Muscle of arm (tissue), 12 donors: ENCODE data around the gene HMGB3. TPM values are rescaled to one million over a fixed set of nuclear protein-coding genes. Genes with fewer than 3 reads are reported as not detected.
"Not testable (repeated sequence)": the region's sequence is repeated elsewhere in the genome, so short reads cannot be mapped to it uniquely, and the experiment has no call there.

Experiments
- DNase-seq: peaks from one replicate; pipeline ENCODE4 v3.0.0-alpha.2; 2013
- polyA plus RNA-seq, 12 donors: library from polyadenylated mRNA; unstranded; fragments of 120-200 nt; gene quantifications; one replicate each; pipeline ENCODE4 v1.2.1, GENCODE V29; 2013; ENCODE audit not compliant: insufficient read length in 12 of 12

HMGB3 gene
- polyA plus RNA-seq, 12 donors: 44.8 to 86.8 (median 66.1) TPM; not detected in 1

DNA sequence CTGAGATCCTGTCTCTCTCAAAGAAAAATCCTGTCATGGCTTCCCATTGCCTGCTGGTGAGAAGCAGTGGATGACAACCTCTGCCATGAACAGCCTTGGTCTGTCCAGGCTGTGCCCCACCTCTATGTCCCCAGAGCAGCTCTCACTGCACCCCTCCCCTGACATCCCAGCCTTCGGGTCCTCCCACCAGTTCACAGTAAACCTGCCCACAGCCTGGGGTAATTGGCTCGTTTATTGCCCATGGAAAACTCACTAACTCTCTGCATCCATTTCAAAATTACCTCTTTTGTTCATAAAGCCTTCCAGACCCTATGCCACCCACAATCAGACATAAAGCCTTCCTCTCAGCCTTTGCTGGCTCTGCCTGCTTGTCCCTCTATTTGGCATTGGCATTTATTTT is 10.7 kb upstream of the HMGB3 start:
- no peak for DNase-seq

DNA sequence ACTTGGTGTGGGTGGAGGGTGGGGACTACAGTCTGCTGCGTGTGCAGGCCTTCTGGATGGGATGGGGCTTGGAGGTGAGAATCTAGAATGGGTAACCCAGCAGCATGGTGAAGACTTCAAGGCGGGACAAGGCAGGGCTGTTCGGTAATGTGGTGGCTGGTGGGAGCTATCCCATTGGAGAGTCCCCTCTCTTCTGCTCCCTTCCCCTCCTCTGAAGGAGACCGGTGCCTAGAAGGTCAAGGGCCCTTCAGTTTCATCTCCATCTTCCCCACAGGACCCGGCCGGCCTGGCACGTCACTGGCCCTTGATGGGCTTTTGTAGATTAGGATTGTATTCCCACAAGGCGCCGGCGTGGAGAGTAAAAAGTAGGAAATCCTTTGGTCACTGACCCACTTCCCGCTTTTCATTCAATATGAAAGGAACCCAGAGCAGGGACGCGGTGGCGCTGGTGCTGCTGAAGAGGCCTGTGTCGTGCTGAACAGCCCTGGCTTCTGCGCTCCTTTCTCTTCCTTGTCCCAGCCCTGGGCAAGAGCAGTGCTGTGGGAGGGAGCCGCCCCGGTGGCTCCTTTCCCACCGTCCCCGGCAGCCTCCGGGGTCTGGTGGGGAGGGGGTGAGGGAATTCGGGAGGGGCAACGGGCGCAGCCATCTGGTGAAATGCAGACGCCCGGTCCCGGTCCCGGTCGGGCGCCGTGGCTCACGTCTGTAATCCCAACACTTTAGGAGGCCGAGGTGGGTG is 7.3 kb upstream of the HMGB3 start:
- DNase-seq: no peak

- no peak for DNase-seq
Observed at GRCh38 chrX:150977411-150978162, 5.5 kb upstream of the HMGB3 start.

DNA sequence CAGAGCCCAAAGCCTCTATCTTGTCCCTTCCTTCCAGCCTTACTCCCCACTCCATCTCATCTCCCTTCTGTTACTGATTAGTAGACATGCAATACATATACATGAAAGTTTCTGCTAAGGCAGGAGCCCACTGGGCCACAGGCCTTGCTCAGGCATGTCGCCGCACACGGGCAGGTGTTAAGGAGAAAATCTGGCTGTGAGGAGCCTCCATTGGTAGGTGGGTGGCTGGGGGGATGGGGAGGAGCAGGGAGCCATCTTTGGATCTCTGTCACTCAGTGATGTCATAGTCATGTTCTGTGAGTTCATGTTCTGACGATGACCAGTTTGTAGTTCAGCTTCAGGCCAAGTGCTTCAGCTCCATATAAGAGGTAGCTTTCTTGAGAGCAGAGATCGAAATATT is 2.9 kb upstream of the HMGB3 start:
- no peak for DNase-seq

- no peak for DNase-seq
Observed at GRCh38 chrX:150980711-150981110, 2.4 kb upstream of the HMGB3 start.

- DNase-seq: no peak
Observed at GRCh38 chrX:150982235-150982787, 824 bp upstream of the HMGB3 start.

GRCh38 chrX:150983521-150984168 is 510 bp downstream of the HMGB3 start:
- no peak for DNase-seq

GRCh38 chrX:150984169-150984824 is 1.2 kb downstream of the HMGB3 start:
- no peak for DNase-seq

DNA sequence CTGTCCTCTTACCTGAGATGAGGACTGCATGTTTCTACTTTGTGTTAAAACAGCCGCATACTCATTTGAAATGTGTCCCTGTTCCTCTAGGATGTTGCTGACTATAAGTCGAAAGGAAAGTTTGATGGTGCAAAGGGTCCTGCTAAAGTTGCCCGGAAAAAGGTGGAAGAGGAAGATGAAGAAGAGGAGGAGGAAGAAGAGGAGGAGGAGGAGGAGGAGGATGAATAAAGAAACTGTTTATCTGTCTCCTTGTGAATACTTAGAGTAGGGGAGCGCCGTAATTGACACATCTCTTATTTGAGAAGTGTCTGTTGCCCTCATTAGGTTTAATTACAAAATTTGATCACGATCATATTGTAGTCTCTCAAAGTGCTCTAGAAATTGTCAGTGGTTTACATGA is 4.6 kb downstream of the HMGB3 start:
- not testable (repeated sequence) for DNase-seq

- DNase-seq: no peak
Observed at GRCh38 chrX:150989420-150989819, 6.3 kb downstream of the HMGB3 start.

GRCh38 chrX:150990910-150991309 is 7.8 kb downstream of the HMGB3 start:
- DNase-seq: no peak

GRCh38 chrX:151000861-151001331 is 17.8 kb downstream of the HMGB3 start:
- DNase-seq: no peak

GRCh38 chrX:151004085-151004484 is 20.9 kb downstream of the HMGB3 start:
- DNase-seq: no peak

GRCh38 chrX:151006410-151007109 is 23.4 kb downstream of the HMGB3 start:
- DNase-seq: no peak

GRCh38 chrX:151009582-151009981 is 26.4 kb downstream of the HMGB3 start:
- DNase-seq: no peak

DNA sequence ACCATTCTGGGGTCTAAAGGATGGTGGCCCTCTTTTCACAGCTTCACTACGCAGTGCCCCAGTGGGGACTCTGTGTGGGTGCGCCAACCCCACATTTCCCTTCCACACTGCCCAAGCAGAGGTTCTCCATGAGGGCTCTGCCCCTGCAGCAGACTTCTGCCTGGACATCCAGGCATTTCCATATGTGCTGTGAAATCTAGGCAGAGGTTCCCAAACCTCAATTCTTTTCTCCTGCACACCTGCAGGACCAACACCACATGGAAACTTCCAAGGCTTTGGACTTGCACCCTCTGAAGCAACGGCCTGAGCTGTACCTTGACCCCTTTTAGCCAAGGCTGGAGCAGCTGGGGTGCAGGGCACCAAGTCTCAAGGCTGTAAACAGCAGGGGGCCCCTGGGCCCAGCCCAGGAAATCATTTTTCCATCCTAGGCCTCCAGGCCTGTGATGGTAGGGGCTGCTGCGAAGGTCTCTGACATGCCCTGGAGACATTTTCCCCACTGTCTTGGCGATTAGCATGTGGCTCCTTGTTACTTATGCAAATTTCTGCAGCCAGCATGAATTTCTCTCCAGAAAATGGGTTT is 30.1 kb downstream of the HMGB3 start:
- DNase-seq: no peak

GRCh38 chrX:151015684-151016083 is 32.5 kb downstream of the HMGB3 start:
- no peak for DNase-seq

DNA sequence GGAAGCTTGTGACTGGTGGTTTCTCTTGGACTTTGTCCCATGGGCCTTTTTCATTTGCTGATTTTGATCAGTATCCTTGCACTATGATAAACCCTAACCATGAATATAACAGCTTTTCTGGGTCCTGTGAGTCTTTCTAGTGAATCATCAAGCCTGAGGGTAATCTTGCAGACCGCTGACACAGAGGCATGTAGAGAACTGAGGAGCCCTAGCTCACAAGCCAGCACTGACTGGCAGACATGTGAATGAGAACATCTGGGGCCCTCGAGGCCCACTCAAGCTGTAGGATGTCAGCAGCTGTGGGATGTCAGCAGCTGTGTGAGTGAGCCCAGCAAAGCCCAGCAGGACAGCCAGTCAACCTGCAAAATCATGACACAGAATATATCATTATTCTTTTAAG is 36.7 kb downstream of the HMGB3 start:
- no peak for DNase-seq

GRCh38 chrX:151030845-151031244 is 47.7 kb downstream of the HMGB3 start:
- no peak for DNase-seq

GRCh38 chrX:151031391-151031975 is 48.3 kb downstream of the HMGB3 start:
- no peak for DNase-seq
